ENCODE measurements around the gene MSGN1.
"Not testable (repeated sequence)": the region's sequence is repeated elsewhere in the genome, so short reads cannot be mapped to it uniquely, and the experiment has no call there.

The MSGN1 gene

GRCh38 chr2:17804358-17804757 is 11.9 kb upstream of the MSGN1 start:
- in situ Hi-C loops (cut with MboI; ENCODE audit: low sequenced_read_pairs), result no loop called here

- in situ Hi-C loops (cut with MboI; ENCODE audit: low sequenced_read_pairs), result no loop called here
Observed at GRCh38 chr2:17805166-17805565, 11.1 kb upstream of the MSGN1 start.

- in situ Hi-C loops (cut with MboI; ENCODE audit: low sequenced_read_pairs), result no loop called here
Observed at GRCh38 chr2:17805717-17806363, 10.4 kb upstream of the MSGN1 start.

- in situ Hi-C loops (cut with MboI; ENCODE audit: low sequenced_read_pairs), result no loop called here
Observed at GRCh38 chr2:17813010-17813741, 3.1 kb upstream of the MSGN1 start.

GRCh38 chr2:17813742-17814473 is 2.4 kb upstream of the MSGN1 start:
- in situ Hi-C loops (cut with MboI; ENCODE audit: low sequenced_read_pairs), result no loop called here

GRCh38 chr2:17814601-17815000 is 1.7 kb upstream of the MSGN1 start:
- in situ Hi-C loops (cut with MboI; ENCODE audit: low sequenced_read_pairs), result no loop called here

- in situ Hi-C loops (cut with MboI; ENCODE audit: low sequenced_read_pairs), result no loop called here
Observed at GRCh38 chr2:17815468-17816184, 634 bp upstream of the MSGN1 start.

GRCh38 chr2:17818235-17818815 is 2.1 kb downstream of the MSGN1 start:
- in situ Hi-C loops (cut with MboI; ENCODE audit: low sequenced_read_pairs), result no loop called here

GRCh38 chr2:17821080-17821479 is 4.8 kb downstream of the MSGN1 start:
- in situ Hi-C loops (cut with MboI; ENCODE audit: low sequenced_read_pairs), result no loop called here

- in situ Hi-C loops (cut with MboI; ENCODE audit: low sequenced_read_pairs), result no loop called here
Observed at GRCh38 chr2:17821535-17822444, 5.5 kb downstream of the MSGN1 start.

- in situ Hi-C loops (cut with MboI; ENCODE audit: low sequenced_read_pairs), result no loop called here
Observed at GRCh38 chr2:17822445-17823117, 6.3 kb downstream of the MSGN1 start.

- in situ Hi-C loops (cut with MboI; ENCODE audit: low sequenced_read_pairs), result not testable (repeated sequence)
Observed at GRCh38 chr2:17823646-17824045, 7.4 kb downstream of the MSGN1 start.

- in situ Hi-C loops (cut with MboI; ENCODE audit: low sequenced_read_pairs), result no loop called here
Observed at GRCh38 chr2:17827316-17827715, 11.1 kb downstream of the MSGN1 start.

GRCh38 chr2:17827785-17828184 is 11.5 kb downstream of the MSGN1 start:
- in situ Hi-C loops (cut with MboI; ENCODE audit: low sequenced_read_pairs), result no loop called here

GRCh38 chr2:17830053-17831034 is 14.1 kb downstream of the MSGN1 start:
- in situ Hi-C loops (cut with MboI; ENCODE audit: low sequenced_read_pairs), result no loop called here

- in situ Hi-C loops (cut with MboI; ENCODE audit: low sequenced_read_pairs), result no loop called here
Observed at GRCh38 chr2:17835516-17835915, 19.3 kb downstream of the MSGN1 start.

- in situ Hi-C loops (cut with MboI; ENCODE audit: low sequenced_read_pairs), result no loop called here
Observed at GRCh38 chr2:17839959-17840358, 23.7 kb downstream of the MSGN1 start.

- in situ Hi-C loops (cut with MboI; ENCODE audit: low sequenced_read_pairs), result no loop called here
Observed at GRCh38 chr2:17843457-17843856, 27.2 kb downstream of the MSGN1 start.

Measured in hTERT RPE-1 (cell line).